K562 (cell line): ENCODE measurements around the gene PDE9A. TPM values are rescaled to one million over a fixed set of nuclear protein-coding genes. Genes with fewer than 3 reads are reported as not detected.

Source experiments
- ATAC-seq: fragments of 200-7000 bp; cut with Tn5 transposase; 3 replicates; pipeline ENCODE4 v1.9.1; 2020; ENCODE audit warnings: moderate library complexity
- BruUV-seq: library from RNA; stranded (reverse); fragments of 400-500 nt; replicated peaks from 2 replicates; lab custom pipeline; 2021; lab: Mats Ljungman, UMichigan
- CTCF ChIA-PET: fragments of 300-600 bp; formaldehyde crosslinking; extraction: SDS; loops from one replicate; lab custom pipeline; 2021; ENCODE audit warnings: low intra/inter-chr PET ratio; lab: Yijun Ruan, JAX
- POLR2A ChIA-PET: fragments of 300-600, 350-650 bp; sonication (Branson Sonifier 250); formaldehyde crosslinking; extraction: SDS; loops from one replicate; lab custom pipeline; 2021; ENCODE audit warnings: antibody characterized with exemption, inconsistent platforms; lab: Yijun Ruan, JAX
- DNase-seq, 4 experiments: peaks; one replicate each; pipeline versions ENCODE4 v3.0.0 to v3.0.0-alpha.2; 2011 to 2018; ENCODE audit warnings: low spot score in 3 of 4, mixed read lengths in 3 of 4; ENCODE audit errors: extremely low read depth in 1 of 4
- FAIRE-seq: peaks from 2 replicates; lab custom pipeline; 2011; peaks lifted over from hg19 to GRCh38; lab: Jason Lieb, UNC
- H2AFZ ChIP-seq: 2 replicates; pipeline ENCODE4 v1.6.0; 2011; ENCODE audit warnings: low read depth, low read length, control low read depth, inconsistent platforms
- H3K27ac ChIP-seq: fragments of 200-600 bp; 3 replicates; pipeline ENCODE4 v1.8.0; 2011; ENCODE audit warnings: low read depth, mild to moderate bottlenecking, control low read depth, inconsistent platforms, low read length, moderate library complexity, mixed read lengths; ENCODE audit errors: extremely low read depth
- H3K27me3 ChIP-seq, 2 experiments: fragments of 300-600 bp in 1 of 2; 2 replicates in 1 of 2; 3 replicates in 1 of 2; pipeline versions ENCODE4 v1.6.0 to v1.8.0; 2011; ENCODE audit warnings: inconsistent platforms in 2 of 2, low read length in 2 of 2, mild to moderate bottlenecking in 1 of 2, mixed read lengths in 1 of 2, moderate library complexity in 1 of 2; ENCODE audit not compliant: control insufficient read depth in 2 of 2, insufficient read depth in 2 of 2
- H3K36me3 ChIP-seq: fragments of 300-600 bp; 3 replicates; pipeline ENCODE4 v1.8.0; 2011; ENCODE audit warnings: mild to moderate bottlenecking, low read length, inconsistent platforms; ENCODE audit not compliant: control insufficient read depth, insufficient read depth
- H3K4me1 ChIP-seq, 2 experiments: fragments of 200-600 bp in 1 of 2; replicated peaks in 1 of 2; 2 replicates in 1 of 2; 3 replicates in 1 of 2; pipeline versions ENCODE4 v1.5.1 to v1.8.0; 2011; ENCODE audit warnings: inconsistent platforms in 2 of 2, low read length in 2 of 2, mild to moderate bottlenecking in 1 of 2, mixed read lengths in 1 of 2, moderate library complexity in 1 of 2; ENCODE audit not compliant: control insufficient read depth in 2 of 2, insufficient read depth in 2 of 2
- H3K4me2 ChIP-seq: 2 replicates; pipeline ENCODE4 v1.6.1; 2011; ENCODE audit warnings: low read length, control low read depth, inconsistent platforms, mixed read lengths; ENCODE audit not compliant: insufficient read depth
- H3K4me3 ChIP-seq: fragments of 200-600 bp; sonication (generic), shearing (Covaris generic); 2 replicates; pipeline ENCODE4 v1.5.1; 2016; ENCODE audit warnings: control low read depth, inconsistent platforms
- H3K79me2 ChIP-seq: fragments of 200-600 bp; 3 replicates; pipeline ENCODE4 v1.8.0; 2011; ENCODE audit warnings: low read length, inconsistent platforms; ENCODE audit not compliant: control insufficient read depth, insufficient read depth
- H3K9ac ChIP-seq, 2 experiments: 2 replicates each; pipeline versions ENCODE4 v1.6.0 to v1.6.1; 2011; ENCODE audit warnings: low read depth in 2 of 2, low read length in 2 of 2, control low read depth in 1 of 2, inconsistent platforms in 1 of 2, mild to moderate bottlenecking in 1 of 2, mixed read lengths in 1 of 2; ENCODE audit not compliant: insufficient read depth in 1 of 2
- H3K9me1 ChIP-seq: one replicate; pipeline ENCODE4 v1.6.0; 2011; ENCODE audit warnings: inconsistent platforms, mild to moderate bottlenecking, low read length, moderate library complexity; ENCODE audit not compliant: control insufficient read depth, insufficient read depth
- H3K9me3 ChIP-seq: replicated peaks from 2 replicates; pipeline ENCODE4 v1.5.1; 2011; ENCODE audit warnings: low read depth, low read length, inconsistent platforms; ENCODE audit not compliant: control insufficient read depth, insufficient read depth
- H4K20me1 ChIP-seq: replicated peaks from 2 replicates; pipeline ENCODE4 v1.6.1; 2011; ENCODE audit warnings: low read length, inconsistent platforms, mixed read lengths; ENCODE audit not compliant: control insufficient read depth, insufficient read depth
- BRF1 ChIP-seq: IDR thresholded peaks from 3 replicates; pipeline ENCODE4 v1.6.1; 2011; ENCODE audit warnings: borderline replicate concordance, mild to moderate bottlenecking; ENCODE audit not compliant: insufficient read length; ENCODE audit errors: extremely low read depth
- FOXA3 ChIP-seq, 2 experiments: fragments of 450-650 bp in 1 of 2; sonication (generic) in 1 of 2; formaldehyde crosslinking; IDR thresholded peaks in 1 of 2; conservative IDR thresholded peaks in 1 of 2; 2 replicates each; pipeline versions ENCODE4 v1.4.0 to v1.8.0; 2020 to 2022; ENCODE audit warnings: mild to moderate bottlenecking in 2 of 2, missing genetic modification reagents in 1 of 2
- MXD1 ChIP-seq: fragments of 250-450 bp; sonication (Bioruptor Pico); IDR thresholded peaks from 2 replicates; pipeline ENCODE4 v1.8.0; 2021; ENCODE audit warnings: borderline replicate concordance, mild to moderate bottlenecking, moderate library complexity; ENCODE audit not compliant: poor library complexity, severe bottlenecking
- NFXL1 ChIP-seq: fragments of 450-650 bp; formaldehyde crosslinking; IDR thresholded peaks from 2 replicates; pipeline ENCODE4 v1.4.0; 2021; ENCODE audit warnings: mild to moderate bottlenecking
- NRF1 ChIP-seq, 2 experiments: fragments of 450-650 bp; IDR thresholded peaks in 1 of 2; conservative IDR thresholded peaks in 1 of 2; 2 replicates each; pipeline ENCODE4 v1.6.1; 2014; ENCODE audit warnings: mild to moderate bottlenecking in 2 of 2
- RBM17 ChIP-seq: fragments of 200-400 bp; formaldehyde crosslinking; IDR thresholded peaks from 2 replicates; pipeline ENCODE4 v1.6.1; 2017; ENCODE audit warnings: low read depth, mild to moderate bottlenecking, low read length, borderline replicate concordance
- RNF2 ChIP-seq: sonication (generic); IDR thresholded peaks from 2 replicates; pipeline ENCODE4 v1.6.1; 2016
- SETDB1 ChIP-seq: IDR thresholded peaks from one replicate; pipeline ENCODE4 v1.6.1; 2012; ENCODE audit warnings: low read length, control low read depth, inconsistent platforms
- TAF9B ChIP-seq: fragments of 450-650 bp; IDR thresholded peaks from 2 replicates; pipeline ENCODE4 v1.6.1; 2018; ENCODE audit warnings: mild to moderate bottlenecking; ENCODE audit not compliant: partially characterized antibody
- ZFP36 ChIP-seq: fragments of 150-350 bp; IDR thresholded peaks from 2 replicates; pipeline ENCODE4 v1.6.1; 2018; ENCODE audit warnings: low read length, low read depth; ENCODE audit not compliant: partially characterized antibody
- WGBS: fragments of 100-300 bp; shearing (Covaris generic); methylation state at CpG from one replicate; pipeline ENCODE4 v1.1.6; 2016; ENCODE audit warnings: low coverage, mixed read lengths; ENCODE audit not compliant: insufficient coverage; ENCODE audit errors: missing lambda C conversion rate; 5-methylcytosine and 5-hydroxymethylcytosine counted together
- in situ Hi-C: fragments of 300-500 bp; cut with MboI; formaldehyde crosslinking; loops from 4 replicates; pipeline ENCODE4 v1.15.0; 2018; ENCODE audit warnings: inconsistent platforms, mixed read lengths
- intact Hi-C: fragments of 100-400 bp; cut with micrococcal nuclease; formaldehyde crosslinking; loops from 2 replicates; pipeline ENCODE4 v1.14.2; 2022
- polyA plus RNA-seq, 8 experiments: library from polyadenylated mRNA; depleted of rRNA in 4 of 8; stranded (reverse) in 5 of 8; unstranded in 3 of 8; fragments of >200 nt; fragmentation: Nextera tagmentation in 2 of 8; fragmentation: Illumina TruSeq in 1 of 8; extraction: Ambion mirVana in 2 of 8; extraction: Trizol in 1 of 8; gene quantifications; 2 replicates each; pipeline versions ENCODE4 v1.2.1 to v1.2.3, GENCODE V29; 2011 to 2014; ENCODE audit warnings: inconsistent platforms in 1 of 8, missing spikeins in 1 of 8
- total RNA-seq, 7 experiments: library from RNA; depleted of rRNA in 6 of 7; stranded (reverse); fragments of >200 nt in 6 of 7; fragmentation: Illumina TruSeq in 2 of 7; extraction: Trizol in 2 of 7; gene quantifications; 2 replicates each; pipeline versions ENCODE4 v1.2.1 to v1.2.3, GENCODE V29; 2011 to 2021; ENCODE audit warnings: low replicate concordance in 1 of 7
- TF ChIP-seq, protein P1 (sequence below): fragments of 450-650 bp; formaldehyde crosslinking; IDR thresholded peaks from 2 replicates; pipeline ENCODE4 v1.4.0; 2020; ENCODE audit warnings: mild to moderate bottlenecking, moderate library complexity

Gene PDE9A
- total and polyA plus RNA-seq, 9 of the 15 experiments (the other 6 are each of a cell fraction or from before 2014, with no cell fraction given) = 0.07 to 0.27 TPM; not detected in 7

DNA sequence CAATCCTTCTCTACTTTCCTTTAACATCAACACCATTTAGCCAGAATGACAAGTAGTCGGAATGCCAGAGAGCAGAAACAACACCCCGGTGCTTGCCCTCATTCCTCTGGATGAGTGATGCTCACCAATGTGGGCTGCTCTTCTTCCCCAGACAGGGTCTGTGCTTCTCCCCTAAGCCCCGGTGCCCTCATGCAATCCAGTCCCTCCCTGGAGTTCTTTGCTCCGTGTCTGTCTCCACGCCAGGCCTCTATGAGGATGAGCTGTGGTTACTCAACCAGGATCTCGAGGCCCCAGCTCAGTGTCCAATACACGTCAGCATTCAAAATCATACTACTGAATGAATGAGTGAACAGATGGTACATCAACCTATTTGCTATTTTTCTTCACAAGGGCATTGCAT, 29.7 kb upstream of the PDE9A start (continued):
- TF ChIP-seq BRF1 = no peak
- TF ChIP-seq TAF9B = no peak
- TF ChIP-seq, protein P1, sequence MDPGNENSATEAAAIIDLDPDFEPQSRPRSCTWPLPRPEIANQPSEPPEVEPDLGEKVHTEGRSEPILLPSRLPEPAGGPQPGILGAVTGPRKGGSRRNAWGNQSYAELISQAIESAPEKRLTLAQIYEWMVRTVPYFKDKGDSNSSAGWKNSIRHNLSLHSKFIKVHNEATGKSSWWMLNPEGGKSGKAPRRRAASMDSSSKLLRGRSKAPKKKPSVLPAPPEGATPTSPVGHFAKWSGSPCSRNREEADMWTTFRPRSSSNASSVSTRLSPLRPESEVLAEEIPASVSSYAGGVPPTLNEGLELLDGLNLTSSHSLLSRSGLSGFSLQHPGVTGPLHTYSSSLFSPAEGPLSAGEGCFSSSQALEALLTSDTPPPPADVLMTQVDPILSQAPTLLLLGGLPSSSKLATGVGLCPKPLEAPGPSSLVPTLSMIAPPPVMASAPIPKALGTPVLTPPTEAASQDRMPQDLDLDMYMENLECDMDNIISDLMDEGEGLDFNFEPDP (CRISPR knock-in tag) = no peak
- no peak for TF ChIP-seq NRF1 (conservative IDR thresholded peaks at IDR 0.05 in 1 of 2, IDR thresholded peaks at IDR 0.05 in 1 of 2)
- TF ChIP-seq FOXA3 (CRISPR knock-in tag; conservative IDR thresholded peaks at IDR 0.05 in 1 of 2, IDR thresholded peaks at IDR 0.05 in 1 of 2) = no peak

DNA sequence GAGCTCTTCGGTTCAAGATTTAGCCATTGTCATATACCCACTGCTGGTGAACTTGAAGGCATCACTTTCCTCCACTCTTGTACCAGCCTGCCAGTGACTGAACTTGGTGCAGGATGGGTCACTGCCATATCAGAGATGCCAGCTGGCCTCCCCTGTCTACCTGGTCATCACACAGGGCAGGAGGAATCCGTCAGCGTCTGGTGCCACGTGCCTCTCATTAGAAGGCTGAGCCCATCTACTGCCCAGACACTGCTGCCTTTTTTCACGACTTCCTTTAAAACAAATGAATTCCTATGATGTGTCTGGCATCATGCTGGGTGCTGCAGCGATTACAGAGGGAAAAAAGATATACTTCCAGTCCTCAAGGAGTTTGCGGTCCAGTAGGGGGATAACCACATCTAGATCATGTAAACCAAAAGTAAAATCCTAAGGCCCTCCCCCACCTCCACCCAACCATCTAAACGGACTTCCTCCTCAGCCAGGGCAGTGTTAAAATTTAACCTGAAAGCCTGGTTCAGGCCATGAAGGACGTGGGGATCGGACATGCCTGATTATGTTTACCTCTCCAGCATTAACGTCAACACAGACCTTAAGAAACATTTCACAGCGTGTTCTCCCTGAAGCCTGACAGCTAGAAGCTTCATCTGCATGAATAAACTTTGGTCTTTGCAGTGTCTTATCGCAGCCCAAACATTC, 29.2 kb upstream of the PDE9A start:
- intact Hi-C loops (no loop called here), in situ Hi-C loops (no loop called here)
- no peak overlapping the region for H3K4me2 ChIP-seq
- H3K4me1 ChIP-seq = no peaks in the 10 kb centered on the region
- no peak overlapping the region for H2AFZ ChIP-seq
- no peaks in the 10 kb centered on the region; the same call in 1 of the 2 replicates for H3K9me3 ChIP-seq
- H3K79me2 ChIP-seq = no peaks in the 10 kb centered on the region
- no TSS peak for BruUV-seq
- no peak overlapping the region for H3K9ac ChIP-seq
- CTCF ChIA-PET = no interaction called here
- H4K20me1 ChIP-seq = no peaks in the 10 kb centered on the region
- no peaks in the 10 kb centered on the region for H3K36me3 ChIP-seq
- ATAC-seq = no peak
- no peak overlapping the region for H3K4me3 ChIP-seq
- no peak overlapping the region for H3K27ac ChIP-seq
- POLR2A ChIA-PET = interaction anchor here (0.6 to 1.4 kb wide), 4 partner anchors 14 to 50 kb away, joined by 3 to 6 read pairs (median 3); no protein-coding TSS in a partner anchor
- peaks cover 26 to 55% of the 10 kb centered on the region in 2 experiments for H3K27me3 ChIP-seq
- FAIRE-seq = no peak
- no peak for DNase-seq
- H3K9me1 ChIP-seq = no peaks in the 10 kb centered on the region
- WGBS = 2% methylated on average over 13 of the region's 13 CpGs
- TF ChIP-seq ZFP36 = no peak
- no peak for TF ChIP-seq RNF2
- TF ChIP-seq RBM17 = no peak
- TF ChIP-seq NFXL1 (CRISPR knock-in tag) = no peak
- TF ChIP-seq SETDB1 = no peak
- TF ChIP-seq MXD1 (CRISPR knock-in tag) = no peak
